ENCODE results near the gene RXRG. TPM values are rescaled to one million over a fixed set of nuclear protein-coding genes. Genes with fewer than 3 reads are reported as not detected.
A peak's percentile ranks its signal among the peaks of the same experiment; 100 is the strongest.

RXRG gene
- total and polyA plus RNA-seq, 5 donors from 2014 or later = 0.08 TPM; not detected in 4

- H3K4me1 Mint-ChIP-seq = peaks cover 0 to 2% (median 0%) of the 10 kb centered on the region in 4 donors
- H3K27me3 Mint-ChIP-seq = peaks cover 34% of the 10 kb centered on the region
- peaks cover 66% of the 10 kb centered on the region for H3K27me3 ChIP-seq (ENCODE audit: control insufficient read depth, insufficient read depth, low read length)
These were observed 462 bp upstream of the RXRG start for GRCh38 chr1:165445388-165445787.

GRCh38 chr1:165443539-165444311 lies 1.2 kb downstream of the RXRG start:
- peak overlapping the region in 2 of 4 donors; percentile 2 to 39 for H3K4me3 Mint-ChIP-seq

More at GRCh38 chr1:165445388-165445787, 462 bp upstream of the RXRG start:
- no peak overlapping the region for H3K4me3 ChIP-seq (ENCODE audit: low read depth, low read length)
- H3K27ac Mint-ChIP-seq = no peak overlapping the region
- no peak overlapping the region for H3K27ac ChIP-seq (ENCODE audit: insufficient read depth, low read length, poor library complexity, severe bottlenecking)
- ATAC-seq (ENCODE audit: low read depth in 2 of 2) (no peak), DNase-seq (no peak)
- peaks cover 0 to 3% (median 0%) of the 10 kb centered on the region in 7 donors for H3K9me3 Mint-ChIP-seq
- no peaks in the 10 kb centered on the region for H3K9me3 ChIP-seq (ENCODE audit: control insufficient read depth in 2 of 2, low read length in 2 of 2)
- no peak overlapping the region for H3K4me3 Mint-ChIP-seq
- no peaks in the 10 kb centered on the region for H3K36me3 ChIP-seq (ENCODE audit: control insufficient read depth, insufficient read depth, low read length)
- peaks cover 9% of the 10 kb centered on the region for H3K4me1 ChIP-seq (ENCODE audit: control insufficient read depth, insufficient read depth, low read length, poor library complexity, severe bottlenecking)
- H3K36me3 Mint-ChIP-seq = no peaks in the 10 kb centered on the region

GRCh38 chr1:165442653-165443052 lies 2.3 kb downstream of the RXRG start:
- no peak for DNase-seq
- H3K4me3 Mint-ChIP-seq = no peak overlapping the region
- Histone ChIP-seq H3K9me3 (ENCODE audit: control insufficient read depth in 2 of 2, low read length in 2 of 2) (no peaks in the 10 kb centered on the region), H3K27ac (ENCODE audit: insufficient read depth, low read length, poor library complexity, severe bottlenecking) (no peak overlapping the region), H3K36me3 (ENCODE audit: control insufficient read depth, insufficient read depth, low read length) (no peaks in the 10 kb centered on the region), H3K4me3 (ENCODE audit: low read depth, low read length) (no peak overlapping the region), H3K4me1 (ENCODE audit: control insufficient read depth, insufficient read depth, low read length, poor library complexity, severe bottlenecking) (peaks cover 9% of the 10 kb centered on the region), H3K27me3 (ENCODE audit: control insufficient read depth, insufficient read depth, low read length) (peaks cover 57% of the 10 kb centered on the region)
- peaks cover 31% of the 10 kb centered on the region for H3K27me3 Mint-ChIP-seq
- H3K4me1 Mint-ChIP-seq = peaks cover 0 to 2% (median 0%) of the 10 kb centered on the region in 4 donors
- H3K36me3 Mint-ChIP-seq = no peaks in the 10 kb centered on the region
- no peak overlapping the region for H3K27ac Mint-ChIP-seq
- ATAC-seq (ENCODE audit: low read depth in 2 of 2) = no peak
- peaks cover 0 to 1% (median 0%) of the 10 kb centered on the region in 7 donors for H3K9me3 Mint-ChIP-seq

More at GRCh38 chr1:165443539-165444311, 1.2 kb downstream of the RXRG start:
- Histone ChIP-seq H3K27ac (ENCODE audit: insufficient read depth, low read length, poor library complexity, severe bottlenecking) (no peak overlapping the region), H3K4me3 (ENCODE audit: low read depth, low read length) (peak overlapping the region; percentile 38), H3K9me3 (ENCODE audit: control insufficient read depth in 2 of 2, low read length in 2 of 2) (no peaks in the 10 kb centered on the region), H3K4me1 (ENCODE audit: control insufficient read depth, insufficient read depth, low read length, poor library complexity, severe bottlenecking) (peaks cover 9% of the 10 kb centered on the region), H3K27me3 (ENCODE audit: control insufficient read depth, insufficient read depth, low read length) (peaks cover 61% of the 10 kb centered on the region), H3K36me3 (ENCODE audit: control insufficient read depth, insufficient read depth, low read length) (no peaks in the 10 kb centered on the region)
- H3K27me3 Mint-ChIP-seq = peaks cover 28% of the 10 kb centered on the region
- peak overlapping the region in 1 of 3 donors; percentile 5 for H3K27ac Mint-ChIP-seq
- peaks cover 0 to 2% (median 0%) of the 10 kb centered on the region in 4 donors for H3K4me1 Mint-ChIP-seq
- H3K36me3 Mint-ChIP-seq = no peaks in the 10 kb centered on the region
- ATAC-seq (ENCODE audit: low read depth in 2 of 2) = no peak
- peak in 1 of 3 donors; percentile 28 for DNase-seq
- peaks cover 0 to 3% (median 0%) of the 10 kb centered on the region in 7 donors for H3K9me3 Mint-ChIP-seq

GRCh38 chr1:165442053-165442452 lies 2.9 kb downstream of the RXRG start:
- no peak overlapping the region for H3K27ac Mint-ChIP-seq
- H3K4me3 Mint-ChIP-seq = no peak overlapping the region
- peaks cover 52% of the 10 kb centered on the region for H3K27me3 ChIP-seq (ENCODE audit: control insufficient read depth, insufficient read depth, low read length)
- peaks cover 34% of the 10 kb centered on the region for H3K27me3 Mint-ChIP-seq
- no peaks in the 10 kb centered on the region for H3K9me3 ChIP-seq (ENCODE audit: control insufficient read depth in 2 of 2, low read length in 2 of 2)
- ATAC-seq (ENCODE audit: low read depth in 2 of 2) = no peak
- peaks cover 9% of the 10 kb centered on the region for H3K4me1 ChIP-seq (ENCODE audit: control insufficient read depth, insufficient read depth, low read length, poor library complexity, severe bottlenecking)
- H3K4me1 Mint-ChIP-seq = peaks cover 0 to 2% (median 0%) of the 10 kb centered on the region in 4 donors
- H3K36me3 Mint-ChIP-seq = no peaks in the 10 kb centered on the region
- H3K36me3 ChIP-seq (ENCODE audit: control insufficient read depth, insufficient read depth, low read length) = no peaks in the 10 kb centered on the region
- no peak overlapping the region for H3K4me3 ChIP-seq (ENCODE audit: low read depth, low read length)
- no peak overlapping the region for H3K27ac ChIP-seq (ENCODE audit: insufficient read depth, low read length, poor library complexity, severe bottlenecking)
- peaks cover 0 to 1% (median 0%) of the 10 kb centered on the region in 7 donors for H3K9me3 Mint-ChIP-seq
- no peak for DNase-seq

- H3K4me3 Mint-ChIP-seq = no peak overlapping the region
- H3K9me3 Mint-ChIP-seq = peaks cover 0 to 1% (median 0%) of the 10 kb centered on the region in 7 donors
- ATAC-seq (ENCODE audit: low read depth in 2 of 2) (no peak), DNase-seq (no peak)
- H3K9me3 ChIP-seq (ENCODE audit: control insufficient read depth in 2 of 2, low read length in 2 of 2) = no peaks in the 10 kb centered on the region
- no peaks in the 10 kb centered on the region for H3K36me3 Mint-ChIP-seq
- H3K36me3 ChIP-seq (ENCODE audit: control insufficient read depth, insufficient read depth, low read length) = no peaks in the 10 kb centered on the region
- peaks cover 0 to 2% (median 0%) of the 10 kb centered on the region in 4 donors for H3K4me1 Mint-ChIP-seq
- H3K4me3 ChIP-seq (ENCODE audit: low read depth, low read length) = no peak overlapping the region
- H3K27ac ChIP-seq (ENCODE audit: insufficient read depth, low read length, poor library complexity, severe bottlenecking) = no peak overlapping the region
- H3K4me1 ChIP-seq (ENCODE audit: control insufficient read depth, insufficient read depth, low read length, poor library complexity, severe bottlenecking) = peaks cover 9% of the 10 kb centered on the region
- H3K27me3 ChIP-seq (ENCODE audit: control insufficient read depth, insufficient read depth, low read length) = peaks cover 46% of the 10 kb centered on the region
- peaks cover 41% of the 10 kb centered on the region for H3K27me3 Mint-ChIP-seq
- H3K27ac Mint-ChIP-seq = no peak overlapping the region
These were observed 3.6 kb downstream of the RXRG start for GRCh38 chr1:165441166-165441880.

GRCh38 chr1:165439330-165439729 lies 5.6 kb downstream of the RXRG start:
- Histone ChIP-seq H3K27me3 (ENCODE audit: control insufficient read depth, insufficient read depth, low read length) (peaks cover 31% of the 10 kb centered on the region), H3K36me3 (ENCODE audit: control insufficient read depth, insufficient read depth, low read length) (no peaks in the 10 kb centered on the region), H3K9me3 (ENCODE audit: control insufficient read depth in 2 of 2, low read length in 2 of 2) (no peaks in the 10 kb centered on the region), H3K27ac (ENCODE audit: insufficient read depth, low read length, poor library complexity, severe bottlenecking) (no peak overlapping the region), H3K4me3 (ENCODE audit: low read depth, low read length) (no peak overlapping the region), H3K4me1 (ENCODE audit: control insufficient read depth, insufficient read depth, low read length, poor library complexity, severe bottlenecking) (peaks cover 3% of the 10 kb centered on the region)
- DNase-seq (no peak), ATAC-seq (ENCODE audit: low read depth in 2 of 2) (no peak)
- H3K4me3 Mint-ChIP-seq = no peak overlapping the region
- peaks cover 0 to 1% (median 0%) of the 10 kb centered on the region in 7 donors for H3K9me3 Mint-ChIP-seq
- H3K27me3 Mint-ChIP-seq = peaks cover 41% of the 10 kb centered on the region
- H3K36me3 Mint-ChIP-seq = no peaks in the 10 kb centered on the region
- peaks cover 0 to 2% (median 0%) of the 10 kb centered on the region in 4 donors for H3K4me1 Mint-ChIP-seq
- H3K27ac Mint-ChIP-seq = no peak overlapping the region

- Mint-ChIP-seq H3K4me3 (no peak overlapping the region), H3K9me3 (no peaks in the 10 kb centered on the region), H3K27me3 (peaks cover 29% of the 10 kb centered on the region), H3K36me3 (no peaks in the 10 kb centered on the region), H3K4me1 (no peaks in the 10 kb centered on the region), H3K27ac (no peak overlapping the region)
- Histone ChIP-seq H3K9me3 (ENCODE audit: control insufficient read depth in 2 of 2, low read length in 2 of 2) (no peaks in the 10 kb centered on the region), H3K27me3 (ENCODE audit: control insufficient read depth, insufficient read depth, low read length) (peaks cover 17% of the 10 kb centered on the region), H3K4me3 (ENCODE audit: low read depth, low read length) (no peak overlapping the region), H3K27ac (ENCODE audit: insufficient read depth, low read length, poor library complexity, severe bottlenecking) (no peak overlapping the region), H3K36me3 (ENCODE audit: control insufficient read depth, insufficient read depth, low read length) (no peaks in the 10 kb centered on the region), H3K4me1 (ENCODE audit: control insufficient read depth, insufficient read depth, low read length, poor library complexity, severe bottlenecking) (no peaks in the 10 kb centered on the region)
- no peak for DNase-seq
- no peak for ATAC-seq (ENCODE audit: low read depth in 2 of 2)
These were observed 7.9 kb downstream of the RXRG start for GRCh38 chr1:165436994-165437393.
